ENCODE results near the gene GRM8. TPM values are rescaled to one million over a fixed set of nuclear protein-coding genes. Genes with fewer than 3 reads are reported as not detected.

Gene GRM8
- total RNA-seq, 1 experiment from 2014 or later: 1.8 TPM

GRCh38 chr7:127021857-127022256, 230.9 kb downstream of the GRM8 start:
- no peaks in the 10 kb centered on the region for H3K4me1 Mint-ChIP-seq
- peaks cover 2% of the 10 kb centered on the region for H3K27me3 Mint-ChIP-seq (ENCODE audit: low read depth)
- Histone ChIP-seq H3K14ac (ENCODE audit: insufficient read depth, low read length) (no peak overlapping the region), H3K27ac (ENCODE audit: insufficient read length, low read depth, low read length) (no peak overlapping the region), H3K4ac (ENCODE audit: low read depth, low read length) (no peak overlapping the region), H2BK15ac (ENCODE audit: low read depth, low read length) (no peak overlapping the region), H4K91ac (ENCODE audit: insufficient read length, low read depth, low read length) (no peak overlapping the region), H3K56ac (ENCODE audit: insufficient read length, low read depth, low read length) (no peak overlapping the region), H2BK12ac (ENCODE audit: insufficient read length, low read depth, low read length) (no peak overlapping the region), H2BK5ac (ENCODE audit: insufficient read length, low read length) (no peak overlapping the region), H3K9me3 (ENCODE audit: control insufficient read depth, low read depth, low read length) (no peaks in the 10 kb centered on the region), H2AK5ac (ENCODE audit: insufficient read length, low read length) (no peak overlapping the region), H3K23me2 (ENCODE audit: insufficient read length, low read depth, low read length, poor library complexity, severe bottlenecking) (no peaks in the 10 kb centered on the region), H3K4me1 (ENCODE audit: insufficient read depth, low read length) (no peaks in the 10 kb centered on the region), H3K4me2 (ENCODE audit: insufficient read depth, insufficient read length, low read length) (no peak overlapping the region), H3K27me3 (ENCODE audit: insufficient read depth, low read length) (no peaks in the 10 kb centered on the region), H3K79me1 (ENCODE audit: insufficient read depth, low read depth, low read length, poor library complexity, severe bottlenecking) (no peaks in the 10 kb centered on the region), H4K20me1 (ENCODE audit: control insufficient read depth, insufficient read depth, insufficient read length) (no peaks in the 10 kb centered on the region), H2AFZ (ENCODE audit: low read length) (no peak overlapping the region), H2BK20ac (ENCODE audit: low read depth, low read length, poor library complexity, severe bottlenecking) (no peak overlapping the region), H3K23ac (ENCODE audit: insufficient read length, low read depth, low read length) (no peak overlapping the region), H3K9ac (ENCODE audit: extremely low read depth, insufficient read length, low read length) (no peak overlapping the region), H2BK120ac (ENCODE audit: low read depth, low read length, poor library complexity, severe bottlenecking) (no peak overlapping the region), H3K79me2 (ENCODE audit: insufficient read depth, low read length) (no peaks in the 10 kb centered on the region), H3T11ph (ENCODE audit: low read length) (no peak overlapping the region), H4K8ac (replicated peaks; ENCODE audit: insufficient read length, low read depth, low read length) (no peak overlapping the region), H3K18ac (ENCODE audit: insufficient read length, low read depth, low read length) (no peak overlapping the region), H4K5ac (ENCODE audit: insufficient read length, low read depth, low read length) (no peak overlapping the region)
- no peak overlapping the region for H3K4me3 Mint-ChIP-seq
- DNase-seq: no peak
- no peaks in the 10 kb centered on the region; a peak in 1 of 5 replicates for H3K9me3 Mint-ChIP-seq
- no CpG with 5 or more reads among the region's 1 CpG for WGBS (ENCODE audit: extremely low coverage, insufficient read length, low lambda C conversion rate)
- H3K36me3 Mint-ChIP-seq (ENCODE audit: insufficient read depth in 1 of 3, low read depth in 3 of 3): no peaks in the 10 kb centered on the region
- TF ChIP-seq CTCF (conservative IDR thresholded peaks at IDR 0.05): no peak
- no peak overlapping the region for H3K27ac Mint-ChIP-seq

Data from H9 (cell line).